Panc1 (cell line): Measurements from ENCODE around the gene NCKAP5. TPM values are rescaled to one million over a fixed set of nuclear protein-coding genes. Genes with fewer than 3 reads are reported as not detected.

Experiments used
- ATAC-seq: fragments of 200-7000 bp; cut with Tn5 transposase; 2 replicates; pipeline ENCODE4 v1.9.1; 2020; ENCODE audit warnings: mild to moderate bottlenecking, moderate library complexity
- BruUV-seq: library from RNA; stranded (reverse); fragments of 400-500 nt; replicated peaks from 2 replicates; lab custom pipeline; 2021; lab: Mats Ljungman, UMichigan
- CTCF ChIA-PET: fragments of 300-600 bp; sonication (Branson Sonifier 250); formaldehyde crosslinking; loops from one replicate; lab custom pipeline; 2022; ENCODE audit warnings: antibody characterized with exemption; lab: Charles Lee
- POLR2A ChIA-PET: fragments of 300-600 bp; sonication (Branson Sonifier 250); formaldehyde crosslinking; loops from one replicate; lab custom pipeline; 2022; ENCODE audit warnings: antibody characterized with exemption; lab: Charles Lee
- DNase-seq: peaks from one replicate; pipeline ENCODE4 v3.0.0-alpha.2; 2010; ENCODE audit warnings: low read depth, low spot score
- H3K27ac ChIP-seq: 2 replicates; pipeline ENCODE4 v1.5.1; 2011; ENCODE audit warnings: mild to moderate bottlenecking, low read length, inconsistent platforms
- H3K27me3 ChIP-seq: fragments of 200-500 bp; sonication (Bioruptor generic); 2 replicates; pipeline ENCODE4 v1.6.0; 2014; ENCODE audit warnings: low read length, inconsistent platforms; ENCODE audit not compliant: control insufficient read depth, insufficient read depth
- H3K36me3 ChIP-seq: fragments of 200-500 bp; sonication (Bioruptor generic); 2 replicates; pipeline ENCODE4 v1.5.1; 2014; ENCODE audit warnings: inconsistent platforms, mild to moderate bottlenecking, low read length, moderate library complexity; ENCODE audit not compliant: control insufficient read depth, insufficient read depth
- H3K4me1 ChIP-seq: 2 replicates; pipeline ENCODE4 v1.5.1; 2011; ENCODE audit warnings: inconsistent platforms, mild to moderate bottlenecking, low read length, moderate library complexity; ENCODE audit not compliant: control insufficient read depth, insufficient read depth
- H3K4me3 ChIP-seq, 2 experiments: 2 replicates each; pipeline ENCODE4 v1.5.1; 2011 to 2012; ENCODE audit warnings: low read depth in 2 of 2, low read length in 2 of 2, mild to moderate bottlenecking in 2 of 2, inconsistent platforms in 1 of 2, moderate library complexity in 1 of 2
- H3K9me3 ChIP-seq: fragments of 200-500 bp; sonication (Bioruptor generic); 2 replicates; pipeline ENCODE4 v1.5.1; 2014; ENCODE audit warnings: low read depth, mild to moderate bottlenecking, inconsistent platforms, low read length, moderate library complexity; ENCODE audit not compliant: control insufficient read depth, insufficient read depth
- POLR2AphosphoS5 ChIP-seq: IDR thresholded peaks from 2 replicates; pipeline ENCODE4 v1.6.1; 2012; ENCODE audit warnings: mild to moderate bottlenecking, low read depth, low read length, moderate library complexity
- SIN3A ChIP-seq: IDR thresholded peaks from 2 replicates; pipeline ENCODE4 v1.6.1; 2012; ENCODE audit warnings: low read depth, mild to moderate bottlenecking, low read length, moderate library complexity, borderline replicate concordance; ENCODE audit not compliant: insufficient read depth
- TCF7L2 ChIP-seq: IDR thresholded peaks from 2 replicates; pipeline ENCODE4 v1.6.1; 2011; ENCODE audit warnings: mild to moderate bottlenecking, low read depth, low read length, inconsistent platforms
- in situ Hi-C: cut with HindIII; loops from 2 replicates; pipeline ENCODE4 v1.10.0; 2016; ENCODE audit warnings: low sequenced_read_pairs, low pct_unique_long_range_greater_than_20kb
- intact Hi-C: fragments of 100-400 bp; cut with micrococcal nuclease; formaldehyde crosslinking; loops from one replicate; pipeline ENCODE4 v1.10.0; 2022; ENCODE audit not compliant: unreplicated experiment
- total RNA-seq: library from RNA; stranded (reverse); gene quantifications from one replicate; pipeline ENCODE4 v1.2.1, GENCODE V29; 2021; ENCODE audit not compliant: unreplicated experiment
- TF ChIP-seq, protein P1 (sequence below): fragments of 450-650 bp; IDR thresholded peaks from 2 replicates; pipeline ENCODE4 v1.5.1; 2017; ENCODE audit warnings: mild to moderate bottlenecking
- TF ChIP-seq, protein P2 (sequence below), 2 experiments: IDR thresholded peaks; 2 replicates each; pipeline ENCODE4 v1.6.1; 2011 to 2012; ENCODE audit warnings: low read depth in 2 of 2, control low read depth in 1 of 2, low read length in 1 of 2, mild to moderate bottlenecking in 1 of 2, moderate library complexity in 1 of 2; ENCODE audit not compliant: insufficient read depth in 1 of 2

Gene NCKAP5
- total RNA-seq, 1 experiment from 2014 or later, result 0.10 TPM

DNA sequence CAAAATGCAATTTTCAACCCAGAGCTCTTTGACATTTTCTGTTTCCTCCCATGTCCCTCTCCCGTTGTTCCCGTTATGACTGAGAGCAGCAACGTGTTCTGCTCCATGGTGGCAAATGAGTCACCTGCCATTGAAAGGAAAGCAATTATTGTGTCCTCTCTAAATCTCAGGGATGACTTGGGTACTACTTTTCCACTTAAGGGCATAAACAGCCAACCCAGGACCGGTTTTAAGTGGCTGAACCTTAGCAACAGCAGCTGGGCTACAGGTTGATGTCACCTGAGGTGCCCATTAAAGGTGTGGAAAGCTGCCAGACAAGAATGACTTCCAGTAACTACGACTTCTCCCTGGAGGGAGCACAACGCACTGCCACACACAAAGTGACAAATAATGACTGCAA, 236.8 kb downstream of the NCKAP5 start:
- ChIA-PET POLR2A (no interaction called here), CTCF (no interaction called here)
- no peak for TF ChIP-seq SIN3A
- no peak for TF ChIP-seq POLR2AphosphoS5
- TF ChIP-seq, protein P1, sequence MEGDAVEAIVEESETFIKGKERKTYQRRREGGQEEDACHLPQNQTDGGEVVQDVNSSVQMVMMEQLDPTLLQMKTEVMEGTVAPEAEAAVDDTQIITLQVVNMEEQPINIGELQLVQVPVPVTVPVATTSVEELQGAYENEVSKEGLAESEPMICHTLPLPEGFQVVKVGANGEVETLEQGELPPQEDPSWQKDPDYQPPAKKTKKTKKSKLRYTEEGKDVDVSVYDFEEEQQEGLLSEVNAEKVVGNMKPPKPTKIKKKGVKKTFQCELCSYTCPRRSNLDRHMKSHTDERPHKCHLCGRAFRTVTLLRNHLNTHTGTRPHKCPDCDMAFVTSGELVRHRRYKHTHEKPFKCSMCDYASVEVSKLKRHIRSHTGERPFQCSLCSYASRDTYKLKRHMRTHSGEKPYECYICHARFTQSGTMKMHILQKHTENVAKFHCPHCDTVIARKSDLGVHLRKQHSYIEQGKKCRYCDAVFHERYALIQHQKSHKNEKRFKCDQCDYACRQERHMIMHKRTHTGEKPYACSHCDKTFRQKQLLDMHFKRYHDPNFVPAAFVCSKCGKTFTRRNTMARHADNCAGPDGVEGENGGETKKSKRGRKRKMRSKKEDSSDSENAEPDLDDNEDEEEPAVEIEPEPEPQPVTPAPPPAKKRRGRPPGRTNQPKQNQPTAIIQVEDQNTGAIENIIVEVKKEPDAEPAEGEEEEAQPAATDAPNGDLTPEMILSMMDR, result no peak
- no peak for TF ChIP-seq TCF7L2
- TF ChIP-seq, protein P2, sequence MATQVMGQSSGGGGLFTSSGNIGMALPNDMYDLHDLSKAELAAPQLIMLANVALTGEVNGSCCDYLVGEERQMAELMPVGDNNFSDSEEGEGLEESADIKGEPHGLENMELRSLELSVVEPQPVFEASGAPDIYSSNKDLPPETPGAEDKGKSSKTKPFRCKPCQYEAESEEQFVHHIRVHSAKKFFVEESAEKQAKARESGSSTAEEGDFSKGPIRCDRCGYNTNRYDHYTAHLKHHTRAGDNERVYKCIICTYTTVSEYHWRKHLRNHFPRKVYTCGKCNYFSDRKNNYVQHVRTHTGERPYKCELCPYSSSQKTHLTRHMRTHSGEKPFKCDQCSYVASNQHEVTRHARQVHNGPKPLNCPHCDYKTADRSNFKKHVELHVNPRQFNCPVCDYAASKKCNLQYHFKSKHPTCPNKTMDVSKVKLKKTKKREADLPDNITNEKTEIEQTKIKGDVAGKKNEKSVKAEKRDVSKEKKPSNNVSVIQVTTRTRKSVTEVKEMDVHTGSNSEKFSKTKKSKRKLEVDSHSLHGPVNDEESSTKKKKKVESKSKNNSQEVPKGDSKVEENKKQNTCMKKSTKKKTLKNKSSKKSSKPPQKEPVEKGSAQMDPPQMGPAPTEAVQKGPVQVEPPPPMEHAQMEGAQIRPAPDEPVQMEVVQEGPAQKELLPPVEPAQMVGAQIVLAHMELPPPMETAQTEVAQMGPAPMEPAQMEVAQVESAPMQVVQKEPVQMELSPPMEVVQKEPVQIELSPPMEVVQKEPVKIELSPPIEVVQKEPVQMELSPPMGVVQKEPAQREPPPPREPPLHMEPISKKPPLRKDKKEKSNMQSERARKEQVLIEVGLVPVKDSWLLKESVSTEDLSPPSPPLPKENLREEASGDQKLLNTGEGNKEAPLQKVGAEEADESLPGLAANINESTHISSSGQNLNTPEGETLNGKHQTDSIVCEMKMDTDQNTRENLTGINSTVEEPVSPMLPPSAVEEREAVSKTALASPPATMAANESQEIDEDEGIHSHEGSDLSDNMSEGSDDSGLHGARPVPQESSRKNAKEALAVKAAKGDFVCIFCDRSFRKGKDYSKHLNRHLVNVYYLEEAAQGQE (IDR thresholded peaks at IDR 0.05; ENCODE audit: insufficient read depth in 1 of 2, low read depth in 2 of 2, low read length in 1 of 2), result no peak
- no peak overlapping the region for H3K27ac ChIP-seq
- no peaks in the 10 kb centered on the region for H3K36me3 ChIP-seq
- no peaks in the 10 kb centered on the region for H3K27me3 ChIP-seq
- intact Hi-C loops, result no loop called here
- DNase-seq (no peak), ATAC-seq (no peak)
- no peaks in the 10 kb centered on the region for H3K9me3 ChIP-seq
- BruUV-seq, result no TSS peak
- in situ Hi-C loops, result no loop called here
- no peaks in the 10 kb centered on the region for H3K4me1 ChIP-seq
- no peak overlapping the region for H3K4me3 ChIP-seq

DNA sequence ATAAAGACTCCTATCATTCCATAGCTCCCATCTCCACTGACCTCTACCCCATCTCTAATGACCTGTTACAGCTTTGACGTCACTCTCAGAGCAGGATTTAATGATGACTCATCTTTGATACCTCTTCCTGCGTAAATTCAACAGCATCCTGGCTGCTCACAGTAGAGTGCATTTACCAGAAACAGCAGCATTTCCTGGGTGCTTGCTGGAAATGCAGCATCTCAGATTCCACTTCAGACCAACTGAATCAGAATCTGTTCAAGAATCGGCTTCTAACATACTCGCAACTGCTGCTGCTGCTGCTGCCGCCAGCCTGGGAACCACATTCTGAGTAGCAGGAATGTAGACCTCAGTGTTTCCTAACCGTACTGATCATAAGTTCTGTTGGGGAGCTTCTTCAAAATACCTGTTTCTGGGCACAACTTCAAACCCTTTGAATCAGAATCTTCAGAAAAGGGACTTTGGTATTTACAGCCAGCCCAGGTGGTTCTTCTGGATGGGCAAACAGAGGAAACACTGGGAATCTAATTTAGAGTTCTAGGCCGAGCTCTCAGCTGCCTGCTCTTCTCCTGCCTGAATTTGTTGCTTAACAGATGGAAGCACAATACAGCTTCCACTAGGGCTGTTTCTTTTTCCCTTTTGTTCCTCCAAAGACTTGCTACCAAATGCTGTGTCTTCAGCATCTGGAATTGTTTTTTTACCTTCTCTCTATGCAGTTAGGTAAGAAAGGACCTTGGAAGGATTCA, 241.4 kb downstream of the NCKAP5 start:
- intact Hi-C loops (no loop called here), in situ Hi-C loops (no loop called here)
- no peak overlapping the region for H3K27ac ChIP-seq
- H3K27me3 ChIP-seq, result no peaks in the 10 kb centered on the region
- TF ChIP-seq SIN3A, result no peak
- no peak for TF ChIP-seq POLR2AphosphoS5
- TF ChIP-seq, protein P1, result no peak
- no peak for TF ChIP-seq TCF7L2
- TF ChIP-seq, protein P2 (IDR thresholded peaks at IDR 0.05; ENCODE audit: insufficient read depth in 1 of 2, low read depth in 2 of 2, low read length in 1 of 2), result no peak
- POLR2A ChIA-PET, result no interaction called here
- no peaks in the 10 kb centered on the region for H3K36me3 ChIP-seq
- ATAC-seq (no peak), DNase-seq (no peak)
- BruUV-seq, result no TSS peak
- no peak overlapping the region for H3K4me3 ChIP-seq
- CTCF ChIA-PET, result no interaction called here
- H3K4me1 ChIP-seq, result no peaks in the 10 kb centered on the region
- H3K9me3 ChIP-seq, result no peaks in the 10 kb centered on the region
